Testis (tissue), 2 donors: ENCODE results near the gene PDE10A.

Experiments
- POLR2A ChIP-seq: fragments of 450-650 bp; IDR thresholded peaks from one replicate; pipeline ENCODE4 v1.6.1; 2017; ENCODE audit warnings: antibody characterized with exemption, mild to moderate bottlenecking, moderate library complexity
- TF ChIP-seq, protein P1 (sequence below), 3 experiments: fragments of 450-650 bp in 2 of 3; fragments of 200-600 bp in 1 of 3; sonication (generic) in 1 of 3; IDR thresholded peaks; one replicate each; pipeline ENCODE4 v1.5.1; 2016 to 2019; ENCODE audit warnings: antibody characterized with exemption in 3 of 3, mild to moderate bottlenecking in 2 of 3, moderate library complexity in 1 of 3

GRCh38 chr6:165448210-165448609 is 214.8 kb downstream of the PDE10A start:
- TF ChIP-seq POLR2A = no peak
- TF ChIP-seq, protein P1, sequence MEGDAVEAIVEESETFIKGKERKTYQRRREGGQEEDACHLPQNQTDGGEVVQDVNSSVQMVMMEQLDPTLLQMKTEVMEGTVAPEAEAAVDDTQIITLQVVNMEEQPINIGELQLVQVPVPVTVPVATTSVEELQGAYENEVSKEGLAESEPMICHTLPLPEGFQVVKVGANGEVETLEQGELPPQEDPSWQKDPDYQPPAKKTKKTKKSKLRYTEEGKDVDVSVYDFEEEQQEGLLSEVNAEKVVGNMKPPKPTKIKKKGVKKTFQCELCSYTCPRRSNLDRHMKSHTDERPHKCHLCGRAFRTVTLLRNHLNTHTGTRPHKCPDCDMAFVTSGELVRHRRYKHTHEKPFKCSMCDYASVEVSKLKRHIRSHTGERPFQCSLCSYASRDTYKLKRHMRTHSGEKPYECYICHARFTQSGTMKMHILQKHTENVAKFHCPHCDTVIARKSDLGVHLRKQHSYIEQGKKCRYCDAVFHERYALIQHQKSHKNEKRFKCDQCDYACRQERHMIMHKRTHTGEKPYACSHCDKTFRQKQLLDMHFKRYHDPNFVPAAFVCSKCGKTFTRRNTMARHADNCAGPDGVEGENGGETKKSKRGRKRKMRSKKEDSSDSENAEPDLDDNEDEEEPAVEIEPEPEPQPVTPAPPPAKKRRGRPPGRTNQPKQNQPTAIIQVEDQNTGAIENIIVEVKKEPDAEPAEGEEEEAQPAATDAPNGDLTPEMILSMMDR (IDR thresholded peaks at IDR 0.05) = no peak
